ENCODE data around the gene UBA5.

- TF ChIP-seq CTCF (IDR thresholded peaks at IDR 0.05; ENCODE audit: insufficient read depth, low read depth, low read length) (no peak), EZH2 (IDR thresholded peaks at IDR 0.05; ENCODE audit: insufficient read depth, low read length) (no peak)
Measured at GRCh38 chr3:132625613-132626012, 34.5 kb upstream of the UBA5 start.

Measured in astrocyte (in vitro differentiated cells and primary cell).